ENCODE data around the gene ZNF18. TPM values are rescaled to one million over a fixed set of nuclear protein-coding genes. Genes with fewer than 3 reads are reported as not detected.

ZNF18 gene
- total RNA-seq, 4 donors from 2014 or later = 4.7 to 10.5 (median 7.5) TPM

- intact Hi-C loops (cut with DNase I) = no loop called here
- Histone ChIP-seq H3K27ac (no peak overlapping the region), H3K9me3 (no peaks in the 10 kb centered on the region), H3K4me1 (peaks cover 4 to 22% (median 6%) of the 10 kb centered on the region in 3 donors), H3K36me3 (no peaks in the 10 kb centered on the region), H3K27me3 (no peaks in the 10 kb centered on the region), H3K4me3 (no peak overlapping the region)
- WGBS, 2 donors = 74 to 78% methylated on average over 5 of the region's 5 CpGs
- DNase-seq = no peak
- TF ChIP-seq POLR2A (IDR thresholded peaks at IDR 0.05) (no peak), CTCF (IDR thresholded peaks at IDR 0.05) (no peak)
Observed at GRCh38 chr17:11999696-12000095, 2.4 kb upstream of the ZNF18 start.

GRCh38 chr17:11997972-11998233 is 628 bp upstream of the ZNF18 start:
- intact Hi-C loops (cut with DNase I) = no loop called here
- Histone ChIP-seq H3K27ac (peak overlapping the region; percentile 87 to 97 (median 96)), H3K9me3 (no peaks in the 10 kb centered on the region), H3K4me1 (peaks cover 4 to 22% (median 6%) of the 10 kb centered on the region in 3 donors), H3K36me3 (no peaks in the 10 kb centered on the region), H3K27me3 (no peaks in the 10 kb centered on the region), H3K4me3 (peak overlapping the region; percentile 81 to 98 (median 96))
- DNase-seq = no peak
- WGBS, 2 donors = 60 to 63% methylated on average over 4 of the region's 4 CpGs
- TF ChIP-seq POLR2A (IDR thresholded peaks at IDR 0.05) (no peak), CTCF (IDR thresholded peaks at IDR 0.05) (no peak)

GRCh38 chr17:11996722-11997146 is 541 bp downstream of the ZNF18 start:
- peaks cover 0 to 11% (median 4%) of the 10 kb centered on the region in 3 donors for H3K36me3 ChIP-seq
- intact Hi-C loops (cut with DNase I) = no loop called here
- H3K27ac ChIP-seq = peak overlapping the region; percentile 95 to 97 (median 96)
- WGBS, 2 donors = 0% methylated on average over 4 to 9 of the region's 14 CpGs
- H3K4me3 ChIP-seq = peak overlapping the region; percentile 81 to 98 (median 96)
- DNase-seq = peak; percentile 35
- TF ChIP-seq CTCF (IDR thresholded peaks at IDR 0.05) (peak in 5 of 6 experiments; percentile 5 to 56 (median 40)), POLR2A (IDR thresholded peaks at IDR 0.05) (no peak)
- peaks cover 4 to 22% (median 6%) of the 10 kb centered on the region in 3 donors for H3K4me1 ChIP-seq
- H3K27me3 ChIP-seq = no peaks in the 10 kb centered on the region
- no peaks in the 10 kb centered on the region for H3K9me3 ChIP-seq

- Histone ChIP-seq H3K9me3 (no peaks in the 10 kb centered on the region), H3K27me3 (no peaks in the 10 kb centered on the region), H3K4me3 (no peak overlapping the region), H3K36me3 (peaks cover 4 to 49% (median 7%) of the 10 kb centered on the region in 3 donors), H3K27ac (no peak overlapping the region), H3K4me1 (peaks cover 3 to 22% (median 10%) of the 10 kb centered on the region in 3 donors)
- DNase-seq = no peak
- TF ChIP-seq CTCF (IDR thresholded peaks at IDR 0.05) = no peak
- TF ChIP-seq POLR2A (IDR thresholded peaks at IDR 0.05) = no peak
- 71 to 97% methylated on average over 3 to 4 of the region's 4 CpGs for WGBS, 2 donors
- intact Hi-C loops (cut with DNase I) = no loop called here
Observed at GRCh38 chr17:11991461-11991860, 5.8 kb downstream of the ZNF18 start.

- no peak overlapping the region for H3K27ac ChIP-seq
- H3K27me3 ChIP-seq = no peaks in the 10 kb centered on the region
- no peak for TF ChIP-seq POLR2A (IDR thresholded peaks at IDR 0.05)
- no peak for TF ChIP-seq CTCF (IDR thresholded peaks at IDR 0.05)
- H3K4me3 ChIP-seq = no peak overlapping the region
- H3K36me3 ChIP-seq = peaks cover 4 to 57% (median 7%) of the 10 kb centered on the region in 3 donors
- H3K4me1 ChIP-seq = peaks cover 3 to 17% (median 7%) of the 10 kb centered on the region in 3 donors
- DNase-seq = no peak
- intact Hi-C loops (cut with DNase I) = no loop called here
- H3K9me3 ChIP-seq = no peaks in the 10 kb centered on the region
- WGBS, 2 donors = 82 to 83% methylated on average over 7 of the region's 7 CpGs
Observed at GRCh38 chr17:11990363-11990983, 6.8 kb downstream of the ZNF18 start.

All from esophagus squamous epithelium (tissue), 5 donors.